COLO668 (cell line): Measurements from ENCODE around the gene HMGB2.

ENCODE experiments used
- DNase-seq: peaks from one replicate; lab custom pipeline; 2025; ENCODE audit not compliant: unreplicated experiment; lab: John Stamatoyannopoulos, UW

Gene HMGB2

GRCh38 chr4:173334085-173334890 is at the start of gene HMGB2:
Gene HMGB2 (minus strand): TSS chr4:173334358. CDS start chr4:173333649, 709 bp downstream.
- peak; percentile 99 for DNase-seq

GRCh38 chr4:173382349-173382748 is 48.2 kb upstream of the HMGB2 start:
- no peak for DNase-seq

- no peak for DNase-seq
These were observed 47.5 kb upstream of the HMGB2 start for GRCh38 chr4:173381610-173382009.

GRCh38 chr4:173380987-173381386 is 46.8 kb upstream of the HMGB2 start:
- no peak for DNase-seq

- DNase-seq: no peak
These were observed 45.8 kb upstream of the HMGB2 start for GRCh38 chr4:173379929-173380328.

- no peak for DNase-seq
These were observed 40.4 kb upstream of the HMGB2 start for GRCh38 chr4:173374588-173374987.

GRCh38 chr4:173371292-173372192 is 37.4 kb upstream of the HMGB2 start:
- DNase-seq: peak; percentile 67

GRCh38 chr4:173370477-173371291 is 36.5 kb upstream of the HMGB2 start, which contains the start of gene SAP30:
Gene SAP30 (plus strand): TSS chr4:173370954. CDS start chr4:173371183, 229 bp downstream.
- DNase-seq: peak; percentile 98

- no peak for DNase-seq
These were observed 35.9 kb upstream of the HMGB2 start for GRCh38 chr4:173370130-173370476.

DNA sequence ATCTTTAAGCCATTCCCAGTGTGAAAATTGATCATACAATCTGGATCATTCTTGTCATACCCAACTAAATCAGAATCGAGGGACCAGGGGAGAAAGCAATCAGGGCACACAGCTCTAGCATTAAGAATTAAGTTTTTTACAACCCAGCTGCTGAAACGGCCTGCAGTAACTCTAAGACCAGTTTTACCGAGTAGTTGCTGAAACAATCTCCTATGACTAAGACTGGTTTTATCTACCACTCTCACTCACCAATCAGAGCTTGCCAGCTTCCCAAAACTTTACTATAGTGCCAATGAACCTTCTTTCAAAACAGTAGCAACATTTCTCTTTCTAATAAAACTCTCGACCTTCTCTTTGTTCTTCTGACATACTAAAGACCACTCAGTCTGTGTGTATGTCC is 33.8 kb upstream of the HMGB2 start:
- no peak for DNase-seq

DNA sequence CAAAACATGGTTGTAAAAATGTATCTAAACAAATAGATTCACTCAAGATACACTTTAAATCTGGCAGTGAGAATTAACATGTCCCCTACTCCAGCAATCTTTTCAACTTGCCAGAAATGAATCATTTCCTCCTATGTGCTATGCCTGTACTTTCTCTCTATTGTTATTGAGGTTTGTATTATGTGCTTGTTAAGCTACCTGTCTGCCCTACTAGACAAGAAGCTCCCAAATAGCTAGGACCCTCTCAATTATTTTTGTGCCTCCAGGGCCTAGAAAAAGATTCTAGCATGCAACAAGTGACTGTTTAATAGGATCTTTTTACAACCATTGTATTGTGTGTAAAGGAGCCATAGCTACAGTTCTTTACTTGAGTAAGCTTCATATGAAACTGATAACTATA is 33.1 kb upstream of the HMGB2 start:
- no peak for DNase-seq

DNA sequence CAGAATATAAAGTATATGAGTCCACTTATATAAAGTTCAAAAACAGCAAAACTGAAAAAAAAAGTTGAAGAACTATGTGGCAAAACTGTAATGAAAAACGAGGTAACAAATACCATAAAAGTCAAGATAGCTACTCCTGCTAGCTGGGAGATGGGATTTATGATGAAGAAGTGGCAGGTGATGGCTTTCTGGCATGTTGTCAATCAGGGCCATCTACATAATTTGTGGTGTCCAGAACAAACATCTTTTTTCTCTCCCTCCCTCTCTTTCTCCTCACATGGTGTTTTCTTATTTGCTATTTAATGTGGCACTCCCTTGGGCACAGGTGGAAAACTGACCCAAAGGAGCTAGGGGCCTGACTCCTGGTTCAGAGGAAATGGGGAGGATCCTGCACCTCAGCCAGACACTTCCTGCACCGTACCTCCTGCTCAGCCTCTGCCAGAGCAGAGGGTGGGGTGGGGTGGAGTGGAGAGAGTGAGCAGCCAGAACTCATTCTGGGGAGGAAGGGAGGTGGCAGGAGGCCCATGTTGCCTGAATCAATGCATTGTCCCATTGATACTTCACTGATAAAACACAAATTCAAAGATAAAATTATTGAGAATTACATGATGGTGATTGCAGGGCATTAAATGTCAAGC is 31.3 kb upstream of the HMGB2 start:
- no peak for DNase-seq

GRCh38 chr4:173362666-173363065 is 28.5 kb upstream of the HMGB2 start:
- no peak for DNase-seq

DNA sequence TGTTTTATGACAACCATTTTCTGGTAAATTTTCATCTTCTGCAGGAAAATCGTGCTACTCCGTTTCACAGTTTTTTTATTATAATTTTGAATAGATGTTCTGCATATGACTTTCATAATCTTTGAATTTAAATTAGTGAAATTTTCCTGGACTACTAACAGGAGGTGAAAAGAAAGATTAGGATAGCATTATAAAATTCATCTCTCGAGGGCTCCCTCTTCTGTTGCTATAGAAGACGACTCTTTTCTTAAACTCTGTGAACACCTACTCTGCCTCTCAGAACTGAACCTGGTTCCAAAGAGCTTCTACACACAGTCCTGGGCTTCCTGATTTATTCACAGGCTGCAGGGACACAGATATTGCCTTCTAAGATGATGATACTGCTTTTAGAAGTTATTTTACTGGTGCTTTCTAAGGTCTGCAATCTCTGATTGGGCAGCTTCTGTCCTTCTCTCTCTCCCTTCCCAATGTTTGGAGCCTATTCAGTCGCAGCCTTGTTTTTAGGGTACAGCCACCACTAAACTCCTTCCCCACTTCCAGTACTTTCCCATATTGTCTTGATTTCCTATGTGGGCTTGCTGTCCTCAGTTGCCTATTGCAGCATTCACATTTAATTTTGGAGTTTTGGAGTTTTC is 26.5 kb upstream of the HMGB2 start:
- no peak for DNase-seq

- no peak for DNase-seq
These were observed 23.8 kb upstream of the HMGB2 start for GRCh38 chr4:173357939-173358338.

DNA sequence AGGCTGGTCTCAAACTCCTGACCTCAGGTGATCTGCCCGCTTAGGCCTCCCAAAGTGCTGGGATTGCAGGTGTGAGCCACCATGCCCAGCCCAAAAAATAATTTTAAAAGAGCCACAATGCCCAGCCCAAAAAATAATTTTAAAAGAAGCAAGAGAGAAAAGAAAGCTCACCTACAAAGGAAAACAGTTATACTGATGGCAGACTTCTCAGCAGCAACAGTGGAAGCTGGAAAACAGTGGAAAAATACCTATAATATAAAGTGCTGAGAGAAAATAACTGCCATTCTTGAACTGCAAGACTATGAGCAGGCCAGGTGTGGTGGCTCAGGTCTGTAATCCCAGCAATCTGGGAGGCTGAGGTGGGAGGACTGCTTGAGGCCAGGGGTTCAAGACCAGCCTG is 13.3 kb upstream of the HMGB2 start:
- DNase-seq: no peak

DNA sequence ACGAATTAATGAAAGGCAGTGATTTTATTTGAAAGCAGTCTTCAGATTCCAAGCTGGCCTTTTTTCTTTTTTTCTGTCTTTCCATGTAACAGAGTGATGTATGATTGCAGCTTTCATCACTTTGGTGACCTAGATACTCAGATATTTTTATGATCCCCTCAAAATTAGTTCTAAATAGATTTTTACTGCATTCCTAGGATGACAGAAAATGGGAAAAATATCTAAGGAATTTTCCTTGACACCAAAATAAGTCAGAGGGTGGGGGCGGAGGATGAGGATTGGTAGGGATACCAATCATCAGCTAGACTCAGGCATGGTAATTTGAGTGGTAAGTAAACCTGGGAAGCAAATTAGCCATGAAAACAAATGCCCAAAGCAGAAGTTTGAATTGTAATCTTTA is 11.9 kb upstream of the HMGB2 start:
- no peak for DNase-seq

DNA sequence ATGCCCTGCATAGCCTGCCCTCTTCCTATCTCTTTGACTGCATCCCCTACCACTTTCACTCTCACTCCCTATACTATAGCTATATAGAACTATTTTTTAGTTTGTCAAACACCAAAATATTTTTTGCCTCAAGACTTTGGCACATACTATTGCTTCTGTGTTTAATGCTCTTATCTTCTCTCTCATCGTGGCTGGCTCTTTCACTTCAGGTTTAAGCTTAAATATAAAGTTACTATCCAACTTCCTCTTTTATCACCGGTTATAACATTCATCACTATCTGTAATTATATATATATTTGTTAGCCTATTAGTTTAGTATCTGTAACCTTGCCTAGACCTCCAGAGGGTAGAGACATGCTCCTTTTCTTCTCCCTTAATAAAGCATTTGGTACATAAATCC is 11.5 kb upstream of the HMGB2 start:
- no peak for DNase-seq

- DNase-seq: no peak
These were observed 9.8 kb upstream of the HMGB2 start for GRCh38 chr4:173343832-173344397.

GRCh38 chr4:173337463-173337862 is 3.3 kb upstream of the HMGB2 start:
- DNase-seq: no peak
